IMR-90 (cell line): ENCODE data around the gene AMOTL1. TPM values are rescaled to one million over a fixed set of nuclear protein-coding genes. Genes with fewer than 3 reads are reported as not detected.

Source experiments
- ATAC-seq: fragments of 200-7000 bp; cut with Tn5 transposase; 2 replicates; pipeline ENCODE4 v1.9.1; 2020; ENCODE audit warnings: low read depth, mild to moderate bottlenecking, moderate library complexity
- BruUV-seq: library from RNA; stranded (reverse); fragments of 400-500 nt; replicated peaks from 2 replicates; lab custom pipeline; 2021; lab: Mats Ljungman, UMichigan
- CTCF ChIA-PET: fragments of 300-600 bp; formaldehyde crosslinking; extraction: SDS; loops from one replicate; lab custom pipeline; 2021; ENCODE audit warnings: antibody characterized with exemption; lab: Yijun Ruan, JAX
- POLR2A ChIA-PET: fragments of 300-600 bp; sonication (Branson Sonifier 250); formaldehyde crosslinking; loops from one replicate; lab custom pipeline; 2022; ENCODE audit warnings: antibody characterized with exemption; ENCODE audit not compliant: unreplicated experiment; lab: Charles Lee
- DNase-seq: peaks from one replicate; pipeline ENCODE4 v3.0.0; 2013
- H2AFZ ChIP-seq: replicated peaks from 2 replicates; pipeline ENCODE3; 2013; ENCODE audit warnings: low read length, mild to moderate bottlenecking; ENCODE audit not compliant: poor library complexity
- H2AK5ac ChIP-seq: 2 replicates; pipeline ENCODE4 v1.6.1; 2013; ENCODE audit warnings: low read depth, low read length, inconsistent platforms
- H2AK9ac ChIP-seq: replicated peaks from 2 replicates; pipeline ENCODE3; 2013; ENCODE audit warnings: mild to moderate bottlenecking, low read depth, low read length, moderate library complexity; ENCODE audit not compliant: poor library complexity
- H2BK120ac ChIP-seq: 2 replicates; pipeline ENCODE4 v1.6.1; 2013; ENCODE audit warnings: low read depth, low read length, inconsistent platforms
- H2BK15ac ChIP-seq: 3 replicates; pipeline ENCODE4 v1.6.1; 2013; ENCODE audit warnings: low read depth, low read length, inconsistent platforms
- H2BK20ac ChIP-seq: 2 replicates; pipeline ENCODE4 v1.6.1; 2013; ENCODE audit warnings: low read depth, mild to moderate bottlenecking, inconsistent platforms, low read length, moderate library complexity
- H2BK5ac ChIP-seq: 2 replicates; pipeline ENCODE4 v1.6.1; 2013; ENCODE audit warnings: mild to moderate bottlenecking, low read depth, low read length, inconsistent platforms; ENCODE audit not compliant: poor library complexity, severe bottlenecking
- H3K14ac ChIP-seq: replicated peaks from 2 replicates; pipeline ENCODE4 v1.6.1; 2013; ENCODE audit warnings: low read depth, low read length, inconsistent platforms
- H3K18ac ChIP-seq: 2 replicates; pipeline ENCODE4 v1.6.1; 2013; ENCODE audit warnings: low read depth, low read length, control low read depth
- H3K23ac ChIP-seq: 2 replicates; pipeline ENCODE4 v1.6.1; 2013; ENCODE audit warnings: low read depth, low read length, inconsistent platforms
- H3K27ac ChIP-seq: 2 replicates; pipeline ENCODE4 v1.5.1; 2013; ENCODE audit warnings: mild to moderate bottlenecking, control low read depth, low read length; ENCODE audit not compliant: insufficient read depth
- H3K27me3 ChIP-seq: 2 replicates; pipeline ENCODE4 v1.6.1; 2013; ENCODE audit warnings: low read length; ENCODE audit not compliant: control insufficient read depth, insufficient read depth
- H3K36me3 ChIP-seq: 2 replicates; pipeline ENCODE4 v1.6.1; 2013; ENCODE audit warnings: low read length, mixed read lengths; ENCODE audit not compliant: control insufficient read depth, insufficient read depth
- H3K4ac ChIP-seq: 2 replicates; pipeline ENCODE4 v1.6.1; 2013; ENCODE audit warnings: low read depth, low read length, inconsistent platforms
- H3K4me1 ChIP-seq: 2 replicates; pipeline ENCODE4 v1.6.1; 2013; ENCODE audit warnings: low read length, mixed read lengths; ENCODE audit not compliant: control insufficient read depth, insufficient read depth
- H3K4me2 ChIP-seq: 2 replicates; pipeline ENCODE4 v1.6.1; 2013; ENCODE audit warnings: low read depth, mild to moderate bottlenecking, control low read depth, low read length, moderate library complexity
- H3K4me3 ChIP-seq: 2 replicates; pipeline ENCODE4 v1.5.1; 2013; ENCODE audit warnings: low read depth, mild to moderate bottlenecking, control low read depth, low read length, moderate library complexity; ENCODE audit not compliant: insufficient read depth
- H3K56ac ChIP-seq: 2 replicates; pipeline ENCODE4 v1.6.1; 2013; ENCODE audit warnings: low read length, inconsistent platforms; ENCODE audit not compliant: insufficient read depth; ENCODE audit errors: extremely low read depth
- H3K79me1 ChIP-seq, 2 experiments: 2 replicates each; pipeline ENCODE4 v1.6.1; 2013; ENCODE audit warnings: low read length in 2 of 2, inconsistent platforms in 1 of 2, low read depth in 1 of 2
- H3K9ac ChIP-seq: 2 replicates; pipeline ENCODE4 v1.6.1; 2013; ENCODE audit warnings: low read depth, low read length, control low read depth
- H3K9me1 ChIP-seq: 2 replicates; pipeline ENCODE4 v1.6.1; 2013; ENCODE audit warnings: low read length, inconsistent platforms; ENCODE audit not compliant: insufficient read depth
- H3K9me3 ChIP-seq: 2 replicates; pipeline ENCODE4 v1.6.1; 2013; ENCODE audit warnings: low read length; ENCODE audit not compliant: control insufficient read depth, insufficient read depth
- H4K20me1 ChIP-seq: 2 replicates; pipeline ENCODE4 v1.6.1; 2013; ENCODE audit warnings: low read length, inconsistent platforms; ENCODE audit not compliant: insufficient read depth
- H4K5ac ChIP-seq: 2 replicates; pipeline ENCODE4 v1.6.1; 2013; ENCODE audit warnings: mild to moderate bottlenecking, low read depth, low read length, control low read depth
- H4K8ac ChIP-seq, 2 experiments: 2 replicates each; pipeline ENCODE4 v1.6.1; 2013; ENCODE audit warnings: low read depth in 2 of 2, low read length in 2 of 2, control low read depth in 1 of 2, inconsistent platforms in 1 of 2
- H4K91ac ChIP-seq: 2 replicates; pipeline ENCODE4 v1.6.1; 2013; ENCODE audit warnings: low read depth, low read length, inconsistent platforms; ENCODE audit not compliant: insufficient read depth
- BHLHE40 ChIP-seq: fragments of 150-350 bp; IDR thresholded peaks from 2 replicates; pipeline ENCODE4 v1.6.1; 2016; ENCODE audit warnings: mild to moderate bottlenecking, low read depth, low read length
- CEBPB ChIP-seq: IDR thresholded peaks from 2 replicates; pipeline ENCODE4 v1.6.1; 2012; ENCODE audit warnings: low read depth, low read length, improper control_type of control experiment
- CHD1 ChIP-seq: IDR thresholded peaks from 2 replicates; pipeline ENCODE4 v1.6.1; 2012; ENCODE audit warnings: low read depth, low read length, improper control_type of control experiment
- CTCF ChIP-seq: conservative IDR thresholded peaks from 2 replicates; pipeline ENCODE4 v1.5.1; 2012; ENCODE audit warnings: mild to moderate bottlenecking, low read depth, low read length, improper control_type of control experiment
- ELK1 ChIP-seq: fragments of 150-350 bp; IDR thresholded peaks from 2 replicates; pipeline ENCODE4 v1.6.1; 2016; ENCODE audit warnings: low read depth, mild to moderate bottlenecking, low read length, moderate library complexity, borderline replicate concordance
- FOS ChIP-seq: fragments of 150-350 bp; IDR thresholded peaks from 2 replicates; pipeline ENCODE4 v1.6.1; 2016; ENCODE audit warnings: low read depth, low read length
- MAFK ChIP-seq: IDR thresholded peaks from 2 replicates; pipeline ENCODE4 v1.6.1; 2012; ENCODE audit warnings: low read depth, low read length, improper control_type of control experiment
- MAZ ChIP-seq: IDR thresholded peaks from 2 replicates; pipeline ENCODE4 v1.6.1; 2012; ENCODE audit warnings: low read depth, mild to moderate bottlenecking, low read length, improper control_type of control experiment, moderate library complexity, borderline replicate concordance
- MXI1 ChIP-seq: IDR thresholded peaks from 2 replicates; pipeline ENCODE4 v1.6.1; 2012; ENCODE audit warnings: low read depth, mild to moderate bottlenecking, low read length, moderate library complexity, borderline replicate concordance
- NFE2L2 ChIP-seq: fragments of 150-350 bp; IDR thresholded peaks from 2 replicates; pipeline ENCODE4 v1.6.1; 2016; ENCODE audit warnings: low read depth, mild to moderate bottlenecking, low read length
- POLR2A ChIP-seq: IDR thresholded peaks from 2 replicates; pipeline ENCODE4 v1.6.1; 2012; ENCODE audit warnings: mild to moderate bottlenecking, low read depth, low read length
- RAD21 ChIP-seq: IDR thresholded peaks from 2 replicates; pipeline ENCODE4 v1.6.1; 2012; ENCODE audit warnings: low read length, improper control_type of control experiment
- RCOR1 ChIP-seq: IDR thresholded peaks from 2 replicates; pipeline ENCODE4 v1.6.1; 2012; ENCODE audit warnings: mild to moderate bottlenecking, low read length, improper control_type of control experiment; ENCODE audit not compliant: insufficient replicate concordance
- RFX5 ChIP-seq: IDR thresholded peaks from 2 replicates; pipeline ENCODE4 v1.8.0; 2012; ENCODE audit warnings: low read depth, mild to moderate bottlenecking, low read length, moderate library complexity
- SMC3 ChIP-seq: fragments of 150-350 bp; IDR thresholded peaks from 2 replicates; pipeline ENCODE4 v1.6.1; 2016; ENCODE audit warnings: low read depth, mild to moderate bottlenecking, antibody characterized with exemption, low read length, moderate library complexity
- USF2 ChIP-seq: fragments of 150-350 bp; IDR thresholded peaks from 2 replicates; pipeline ENCODE4 v1.6.1; 2017; ENCODE audit warnings: mild to moderate bottlenecking, antibody characterized with exemption, low read length, low read depth
- WGBS, 2 experiments: methylation state at CpG; one replicate each; pipeline versions ENCODE4 v1.1.5 to v1.1.7; 2013; ENCODE audit warnings: missing lambda C conversion rate in 2 of 2; ENCODE audit not compliant: insufficient read length in 1 of 2; ENCODE audit errors: extremely low coverage in 2 of 2; 5-methylcytosine and 5-hydroxymethylcytosine counted together
- dilution Hi-C: fragments of 300-500 bp; cut with HindIII; formaldehyde crosslinking; loops from one replicate; pipeline ENCODE4 v1.14.3; 2018; ENCODE audit warnings: low sequenced_read_pairs; ENCODE audit not compliant: unreplicated experiment
- in situ Hi-C: fragments of 300-500 bp; cut with MboI; formaldehyde crosslinking; loops from 3 replicates; pipeline ENCODE4 v1.14.3; 2019; ENCODE audit warnings: low sequenced_read_pairs, inconsistent platforms, mixed read lengths
- intact Hi-C: fragments of 100-400 bp; cut with micrococcal nuclease; formaldehyde crosslinking; loops from 2 replicates; pipeline ENCODE4 v1.10.0; 2022
- polyA plus RNA-seq, 3 experiments: library from polyadenylated mRNA; depleted of rRNA; stranded (reverse); fragments of >200 nt; gene quantifications; 2 replicates each; pipeline ENCODE4 v1.2.3, GENCODE V29; 2012; ENCODE audit warnings: low replicate concordance in 1 of 3
- total RNA-seq: library from RNA; depleted of rRNA; stranded (reverse); fragments of >200 nt; gene quantifications from 2 replicates; pipeline ENCODE4 v1.2.3, GENCODE V29; 2012

AMOTL1 gene
- total and polyA plus RNA-seq, 2 of the 4 experiments (the other 2 are of a cell fraction), result 18.6 to 49.5 TPM

GRCh38 chr11:94882931-94883330 is 114.8 kb downstream of the AMOTL1 start:
- no TSS peak for BruUV-seq
- H3K9me1 ChIP-seq, result peaks cover 19% of the 10 kb centered on the region
- ATAC-seq (no peak), DNase-seq (no peak)
- H3K4ac ChIP-seq, result no peak overlapping the region
- no peak overlapping the region for H2AFZ ChIP-seq
- POLR2A ChIA-PET, result interaction anchor here (0.6 kb wide), 1 partner anchor 235 kb away, joined by 3 read pairs; no protein-coding TSS in a partner anchor
- H3K4me3 ChIP-seq, result no peak overlapping the region
- H3K56ac ChIP-seq, result no peak overlapping the region
- H3K9ac ChIP-seq, result no peak overlapping the region
- TF ChIP-seq RFX5, result no peak
- TF ChIP-seq RCOR1, result no peak
- TF ChIP-seq MAFK, result no peak
- no peak for TF ChIP-seq MXI1
- TF ChIP-seq NFE2L2, result no peak
- no peak for TF ChIP-seq SMC3
- no peak for TF ChIP-seq POLR2A
- TF ChIP-seq ELK1, result no peak
- TF ChIP-seq CEBPB, result no peak
- no peak for TF ChIP-seq FOS
- TF ChIP-seq MAZ, result no peak
- TF ChIP-seq RAD21, result no peak
- no peak for TF ChIP-seq USF2
- no peak for TF ChIP-seq CTCF
- TF ChIP-seq CHD1, result no peak
- TF ChIP-seq BHLHE40, result no peak
- H3K4me1 ChIP-seq, result no peaks in the 10 kb centered on the region
- no CpG with 5 or more reads among the region's 2 CpGs for WGBS, 2 experiments
- no peak overlapping the region for H4K8ac ChIP-seq
- H3K14ac ChIP-seq, result no peak overlapping the region
- CTCF ChIA-PET, result no interaction called here
- H3K18ac ChIP-seq, result no peak overlapping the region
- H2BK20ac ChIP-seq, result no peak overlapping the region
- H2AK5ac ChIP-seq, result no peak overlapping the region
- no peak overlapping the region for H2BK5ac ChIP-seq
- H4K5ac ChIP-seq, result no peak overlapping the region
- H2AK9ac ChIP-seq, result no peak overlapping the region
- in situ Hi-C loops, result loop anchor here (5.0 kb wide), 1 partner anchor 261 kb away; no protein-coding TSS in a partner anchor
- no peak overlapping the region for H3K23ac ChIP-seq
- H2BK15ac ChIP-seq, result no peak overlapping the region
- H2BK120ac ChIP-seq, result no peak overlapping the region
- H4K91ac ChIP-seq, result no peak overlapping the region
- intact Hi-C loops, result no loop called here
- no peaks in the 10 kb centered on the region for H4K20me1 ChIP-seq
- no peaks in the 10 kb centered on the region for H3K27me3 ChIP-seq
- H3K9me3 ChIP-seq, result no peaks in the 10 kb centered on the region
- dilution Hi-C loops, result no loop called here
- H3K36me3 ChIP-seq, result peaks cover 48% of the 10 kb centered on the region
- peaks cover 6 to 34% of the 10 kb centered on the region in 2 experiments; a peak in 3 of 4 replicates for H3K79me1 ChIP-seq
- H3K27ac ChIP-seq, result no peak overlapping the region
- no peak overlapping the region for H3K4me2 ChIP-seq
